Esophagus muscularis mucosa (tissue), 3 donors: ENCODE results near the gene ABCA1.

Experiments used
- CTCF ChIP-seq, 3 experiments: fragments of 200-600 bp in 2 of 3; fragments of 450-650 bp in 1 of 3; sonication (generic) in 2 of 3; IDR thresholded peaks; one replicate each; pipeline ENCODE4 v1.5.1; 2017 to 2019; ENCODE audit warnings: antibody characterized with exemption in 3 of 3, mild to moderate bottlenecking in 2 of 3, moderate library complexity in 1 of 3
- EP300 ChIP-seq: sonication (generic); formaldehyde crosslinking; IDR thresholded peaks from one replicate; pipeline ENCODE4 v1.6.1; 2017; ENCODE audit warnings: antibody characterized with exemption

GRCh38 chr9:104963076-104963475 is 35.1 kb upstream of the ABCA1 start:
- TF ChIP-seq CTCF (IDR thresholded peaks at IDR 0.05) (no peak), EP300 (no peak)
